GM18907 (cell line): Measurements from ENCODE around the gene PMEPA1.

Experiments
- ATAC-seq: cut with Tn5 transposase; IDR thresholded peaks from one replicate; pipeline ENCODE4 v1.9.1; 2021; ENCODE audit warnings: mild to moderate bottlenecking, moderate library complexity; ENCODE audit not compliant: unreplicated experiment

PMEPA1 gene

DNA sequence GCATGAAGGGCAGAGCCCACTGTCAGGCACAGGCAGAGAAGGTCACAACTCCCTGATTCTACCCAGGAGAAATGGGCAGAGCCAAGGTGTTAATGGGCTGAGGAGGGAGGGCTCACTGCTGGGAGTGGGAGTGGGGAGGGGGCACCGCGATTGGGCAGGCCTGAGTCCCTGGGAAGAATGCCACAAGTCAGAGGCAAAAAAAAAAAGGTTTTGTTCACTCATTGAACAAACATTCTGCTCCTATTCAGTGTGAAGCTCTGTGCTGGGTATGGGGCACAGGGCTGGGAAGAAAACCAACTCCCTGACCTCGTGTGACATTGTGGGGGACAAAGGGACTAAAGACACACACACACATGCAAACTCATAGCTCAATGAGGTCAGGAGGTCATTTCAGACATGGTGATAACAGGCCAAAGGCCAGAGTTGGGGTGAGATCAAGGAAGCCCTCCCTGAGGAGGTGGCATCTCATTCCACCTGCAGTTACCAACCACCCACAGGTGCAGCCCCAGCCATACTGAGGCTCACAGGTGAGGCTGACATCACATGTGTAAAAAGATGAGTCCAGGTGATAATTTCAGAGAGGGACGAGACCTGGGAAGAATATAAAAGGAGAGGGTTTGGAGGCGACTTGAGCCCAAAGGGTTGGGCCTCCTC, 3.2 kb upstream of the PMEPA1 start:
- no peak for ATAC-seq

DNA sequence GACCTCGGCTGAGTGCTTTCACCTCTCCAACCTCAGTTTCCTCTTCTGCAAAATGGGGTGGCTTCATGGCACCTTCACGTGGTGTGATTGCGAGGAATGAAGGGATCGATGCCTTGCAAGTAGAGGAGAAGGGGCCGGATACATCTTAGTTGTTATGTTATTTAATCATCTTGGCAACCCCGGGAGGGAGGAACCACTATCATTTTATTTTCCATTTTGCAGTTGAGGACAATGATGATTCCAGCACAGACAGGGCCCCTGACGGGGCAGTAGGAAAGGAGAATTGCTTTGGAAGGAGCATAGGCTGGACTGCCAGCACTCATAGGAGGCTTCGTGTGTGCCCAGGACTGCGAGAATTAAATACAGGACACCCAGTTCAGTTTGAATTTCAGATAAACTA, 2.5 kb upstream of the PMEPA1 start:
- no peak for ATAC-seq

DNA sequence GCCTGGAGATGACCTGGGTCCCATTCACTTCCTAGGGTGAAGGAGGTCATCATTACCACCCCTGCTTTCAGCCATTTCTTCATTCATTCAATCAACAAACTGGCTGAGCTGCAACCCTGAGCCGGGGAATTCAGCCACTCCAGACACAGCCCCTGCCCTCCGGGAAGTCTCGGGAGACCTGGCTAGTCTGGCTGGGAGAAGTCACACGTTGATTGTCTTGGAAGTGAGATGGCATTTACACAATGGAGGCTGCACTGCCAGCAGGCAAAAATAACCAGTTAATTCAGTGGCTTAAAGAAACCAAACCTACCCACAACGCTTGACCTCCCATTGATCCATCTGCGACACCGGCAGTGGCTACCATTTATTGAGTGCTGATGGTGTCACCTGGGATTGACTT, 2.0 kb upstream of the PMEPA1 start:
- ATAC-seq: no peak

DNA sequence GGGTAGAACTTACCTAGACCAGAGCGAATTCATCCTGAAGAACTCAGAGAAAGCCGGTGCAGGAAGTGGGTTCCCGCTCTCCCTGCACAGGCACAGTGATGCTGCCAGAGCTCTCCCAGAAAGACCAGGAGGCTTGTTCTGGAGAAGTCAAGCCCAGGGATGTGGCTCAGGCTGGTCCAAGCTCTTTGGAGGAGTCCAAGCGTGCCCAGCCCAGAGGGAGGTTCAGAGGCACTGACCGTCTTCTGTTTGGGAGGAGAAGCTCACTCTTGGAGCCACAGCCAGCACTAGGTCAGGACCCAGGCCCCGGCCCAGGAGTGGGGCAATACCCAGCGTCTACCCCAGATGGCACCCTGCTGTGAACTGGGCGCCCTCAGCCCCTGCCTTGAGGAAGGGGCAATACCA, 1.5 kb upstream of the PMEPA1 start:
- no peak for ATAC-seq

DNA sequence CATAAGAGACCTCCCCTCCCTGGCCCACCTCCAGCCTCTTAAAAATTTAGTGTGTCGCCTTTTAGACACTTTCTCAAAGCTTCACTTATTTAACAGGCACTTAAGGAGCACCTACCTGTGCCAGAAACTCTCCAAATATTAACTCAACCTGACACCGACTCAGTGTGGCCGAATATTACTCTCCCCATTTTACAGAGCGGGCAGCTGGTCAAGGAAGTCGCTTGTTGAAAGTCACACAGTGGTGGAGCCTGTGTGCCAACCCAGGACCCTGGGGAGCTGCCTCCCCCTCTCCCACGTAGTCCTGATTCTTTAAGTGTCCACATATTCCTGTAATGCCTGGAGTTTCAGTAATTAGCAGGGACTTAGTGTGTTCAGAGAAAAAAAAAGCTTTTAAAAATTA, 1.0 kb upstream of the PMEPA1 start:
- ATAC-seq: no peak

DNA sequence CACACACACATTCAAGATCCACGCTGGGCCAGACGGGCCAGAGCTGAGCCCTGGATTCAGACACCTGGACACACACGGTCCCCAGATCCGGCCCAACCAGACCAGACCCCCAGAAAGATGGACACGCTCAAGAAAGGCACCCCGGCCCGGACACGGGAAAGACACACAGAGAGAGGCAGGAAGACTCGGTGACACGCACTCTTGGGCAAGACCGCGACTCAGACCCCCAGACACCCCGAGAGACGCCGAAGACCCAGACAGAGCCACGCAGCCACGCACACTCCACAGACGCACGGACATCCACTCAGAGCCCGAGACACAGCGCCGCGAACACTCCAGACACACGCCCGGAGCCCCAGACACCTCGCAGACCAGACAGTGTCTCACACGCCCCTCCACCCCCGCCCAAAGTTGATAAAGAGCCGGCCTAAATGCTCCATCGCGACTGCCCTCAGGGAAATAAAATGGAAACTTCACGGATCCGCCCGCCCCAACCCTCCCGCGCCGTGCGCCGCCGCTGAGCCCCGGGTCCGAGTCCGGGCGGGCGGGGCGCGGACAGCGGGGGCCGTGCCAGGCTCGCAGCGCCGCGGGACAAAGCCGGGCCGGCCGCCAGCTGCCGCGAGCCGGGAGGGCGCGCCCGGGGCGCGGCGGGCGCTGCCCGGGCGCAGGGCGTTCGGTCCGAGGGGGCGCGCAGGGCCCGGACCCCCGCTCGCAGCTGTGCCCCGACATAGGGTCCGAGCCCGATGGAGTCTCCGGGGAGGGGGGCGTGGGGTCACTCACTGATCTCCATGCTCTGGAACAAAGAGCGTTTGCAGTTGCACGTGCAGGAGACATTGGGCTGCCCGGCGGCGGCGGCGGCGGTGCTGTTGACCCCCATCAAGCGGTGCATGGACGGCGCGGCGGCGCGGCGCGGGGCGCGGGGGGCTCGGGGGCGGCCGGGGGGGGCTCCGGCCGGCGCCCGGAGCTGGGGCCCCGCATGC, 831 bp downstream of the PMEPA1 start:
- no peak for ATAC-seq

DNA sequence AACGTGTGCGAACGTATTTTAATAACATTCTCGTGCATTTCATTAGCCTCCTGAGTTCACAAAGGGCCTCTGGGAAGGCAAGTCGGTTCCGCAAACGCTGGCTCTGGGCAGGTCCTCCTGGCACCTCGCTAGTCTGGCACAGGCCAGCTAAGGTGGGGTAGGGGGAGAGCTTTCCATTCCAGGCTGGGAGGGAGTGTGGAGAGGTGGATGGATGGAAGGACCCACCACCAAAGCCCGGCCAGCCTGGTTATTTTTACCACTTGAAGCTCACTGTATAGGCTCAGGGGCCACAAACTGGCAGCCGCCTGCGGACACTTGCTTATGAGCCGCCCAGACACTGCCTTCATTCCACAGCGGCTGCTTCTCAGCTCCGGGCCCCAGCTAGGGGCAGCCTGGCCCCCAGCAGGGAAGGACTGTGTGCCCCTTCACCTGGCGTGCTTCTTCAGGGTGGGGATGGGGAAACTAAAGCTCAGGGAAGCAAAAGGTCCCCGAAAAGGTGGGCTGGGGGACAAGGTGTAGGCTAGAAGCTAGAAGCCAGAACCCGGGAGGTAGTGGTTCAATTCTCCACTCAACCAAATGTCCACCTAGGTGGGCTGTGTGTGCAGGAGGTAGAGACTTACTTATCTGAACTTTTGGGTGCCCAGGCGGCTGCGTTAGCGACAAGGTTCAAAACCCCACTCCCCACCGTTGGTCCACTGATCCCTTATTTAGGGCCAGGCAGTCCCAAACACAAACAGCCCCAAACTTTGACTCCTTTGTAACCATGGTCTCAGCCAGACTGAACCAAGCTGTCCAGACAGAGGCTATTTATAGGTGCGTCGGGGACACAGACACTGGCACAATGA, 1.7 kb downstream of the PMEPA1 start:
- no peak for ATAC-seq

DNA sequence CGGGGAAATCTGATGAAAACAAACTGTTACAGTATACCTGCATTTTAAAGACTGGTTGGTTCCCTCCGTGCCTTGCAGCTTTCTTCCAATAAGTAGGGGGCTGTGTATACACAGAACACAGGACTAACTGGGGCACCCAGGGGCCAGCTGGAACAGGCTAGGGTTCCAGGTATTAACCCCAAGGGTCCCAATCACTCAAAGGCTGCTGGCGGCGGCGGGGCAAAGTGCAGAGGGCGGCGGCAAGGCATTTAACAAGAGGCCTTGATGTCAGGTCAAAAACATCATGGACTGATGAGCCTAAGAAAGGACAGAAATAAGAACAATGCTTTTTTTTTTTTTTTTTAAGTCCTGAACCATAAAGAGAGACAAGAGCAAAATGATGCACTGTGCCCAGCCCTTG, 2.5 kb downstream of the PMEPA1 start:
- no peak for ATAC-seq

DNA sequence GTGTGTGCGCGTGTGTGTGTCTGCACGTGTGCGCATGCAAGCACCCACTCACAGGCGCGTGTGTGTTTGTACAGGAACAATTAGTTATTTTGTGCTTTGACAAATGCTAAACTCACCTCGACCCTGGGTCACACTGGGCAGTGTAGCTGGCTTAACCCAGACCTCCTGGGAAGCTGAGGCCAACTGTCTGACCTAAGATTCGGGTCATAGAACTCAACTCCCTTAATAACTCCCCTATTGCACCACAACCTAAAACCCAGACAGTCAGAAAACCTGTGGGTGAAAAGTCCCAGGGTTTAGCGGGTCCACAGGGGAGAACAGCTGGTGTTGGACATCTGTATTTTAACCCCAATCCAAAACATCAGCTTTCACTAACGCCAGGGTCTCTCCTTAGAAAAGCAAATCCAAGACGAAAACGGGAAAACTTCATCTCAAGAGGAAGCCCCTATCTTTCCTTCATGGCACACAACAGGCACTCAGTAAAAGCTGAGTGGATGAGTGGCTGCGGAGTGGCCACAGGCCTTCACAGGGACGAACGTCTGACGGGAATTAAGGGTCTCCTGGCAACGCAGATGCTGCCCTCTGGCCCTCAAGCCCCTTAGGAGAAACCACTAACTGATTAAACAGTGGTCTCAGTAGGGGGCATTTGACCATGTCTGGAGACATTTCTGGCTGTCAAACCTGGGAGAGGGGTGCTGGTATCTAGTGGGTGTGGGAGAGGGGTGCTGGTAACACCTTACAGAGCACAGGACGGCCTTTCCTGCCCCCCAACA, 4.5 kb downstream of the PMEPA1 start:
- no peak for ATAC-seq

DNA sequence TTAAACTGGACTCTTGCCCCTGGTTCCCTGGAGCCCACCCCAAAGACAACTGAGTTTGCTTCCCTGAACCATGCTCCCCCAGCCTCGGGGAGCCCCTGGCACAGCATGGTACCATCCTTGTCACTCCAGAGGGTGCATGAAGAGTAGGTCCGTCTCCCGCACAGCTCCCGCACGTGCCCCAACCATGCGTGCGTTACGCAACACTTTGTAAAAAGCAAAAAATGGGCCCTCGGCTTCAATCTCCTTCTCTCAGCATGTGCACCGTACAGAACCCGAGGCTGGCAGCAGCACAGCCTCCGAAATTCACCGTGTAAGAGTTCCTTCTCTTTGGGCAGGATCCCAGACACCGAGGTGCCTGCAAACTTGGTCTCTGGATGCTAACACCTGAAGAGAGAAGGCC, 5.6 kb downstream of the PMEPA1 start:
- ATAC-seq: no peak

DNA sequence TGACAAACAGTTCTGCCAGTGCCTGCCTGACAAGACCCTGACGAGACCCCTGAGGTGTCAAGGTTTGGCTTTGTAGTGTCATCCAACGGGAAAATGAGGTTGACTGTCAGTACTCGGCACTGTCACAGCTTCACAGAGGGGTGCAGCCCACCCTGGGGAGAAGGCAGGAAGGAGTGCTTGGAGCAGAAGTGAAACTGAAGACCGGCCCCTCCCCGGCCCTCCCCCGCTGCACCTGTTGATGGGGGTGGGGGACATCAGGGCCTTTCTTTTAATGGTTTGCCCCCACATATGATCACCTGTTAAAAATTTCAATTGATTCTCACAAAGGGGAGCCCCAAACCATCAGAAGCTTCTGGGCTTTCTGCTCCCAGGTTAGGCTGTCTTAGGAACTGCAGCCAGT, 6.8 kb downstream of the PMEPA1 start:
- ATAC-seq: no peak

DNA sequence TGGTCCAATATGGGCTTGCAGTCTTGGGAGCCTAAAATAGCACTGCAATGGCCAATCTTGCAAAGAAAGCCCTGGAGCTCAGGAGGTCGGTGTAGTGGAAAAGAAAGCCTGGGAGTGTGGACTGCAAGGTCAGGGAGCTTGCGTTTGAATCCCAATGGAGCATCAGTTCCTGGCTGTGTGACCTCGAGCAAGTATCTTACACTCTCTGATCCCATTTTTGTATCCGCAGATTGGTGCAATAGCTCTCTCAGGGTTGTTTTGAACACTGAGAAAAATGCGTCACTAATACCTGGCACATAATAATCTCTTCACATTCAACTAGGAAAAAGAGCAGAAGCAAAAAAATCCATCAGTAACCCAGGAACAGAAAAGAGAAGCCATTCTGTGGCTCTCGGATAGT, 7.3 kb downstream of the PMEPA1 start:
- ATAC-seq: no peak

DNA sequence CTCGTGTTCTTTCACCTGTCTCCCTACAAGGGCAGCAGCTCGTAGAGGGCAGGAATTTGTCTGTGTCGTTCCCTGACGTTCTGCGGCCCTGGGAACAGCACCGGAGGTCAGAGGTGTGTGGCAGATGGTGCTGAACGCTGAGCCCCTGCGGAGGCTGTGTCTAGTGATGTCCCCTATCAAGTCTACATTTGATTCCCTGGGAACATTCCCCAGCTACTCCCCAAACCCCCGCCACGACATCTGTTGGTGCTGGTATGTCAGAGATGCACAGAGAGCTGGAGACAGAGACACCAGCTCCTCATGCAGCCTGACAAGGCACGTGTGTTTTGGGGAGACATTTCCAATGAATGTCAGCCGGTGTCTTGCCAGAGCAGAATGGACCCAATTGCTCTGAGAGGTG, 7.7 kb downstream of the PMEPA1 start:
- ATAC-seq: no peak

DNA sequence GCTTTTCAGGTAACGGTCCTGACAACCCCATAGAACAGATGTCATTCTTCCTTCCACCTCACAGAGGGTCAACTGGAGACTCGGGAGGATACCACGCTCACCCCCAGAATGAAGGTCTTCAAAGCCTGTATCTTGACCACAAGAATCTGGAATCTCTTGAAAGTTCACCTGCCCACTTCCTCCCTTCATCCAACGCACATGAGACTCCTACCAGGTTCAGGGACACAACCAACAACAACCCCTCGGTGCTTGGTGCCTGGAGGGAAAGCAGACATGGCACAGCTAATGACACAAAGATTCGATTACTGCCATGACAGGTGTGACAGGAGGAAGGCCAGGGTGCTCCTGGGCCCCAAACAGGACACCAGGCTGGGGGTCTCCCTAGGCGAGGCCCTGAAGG, 8.2 kb downstream of the PMEPA1 start:
- ATAC-seq: no peak

DNA sequence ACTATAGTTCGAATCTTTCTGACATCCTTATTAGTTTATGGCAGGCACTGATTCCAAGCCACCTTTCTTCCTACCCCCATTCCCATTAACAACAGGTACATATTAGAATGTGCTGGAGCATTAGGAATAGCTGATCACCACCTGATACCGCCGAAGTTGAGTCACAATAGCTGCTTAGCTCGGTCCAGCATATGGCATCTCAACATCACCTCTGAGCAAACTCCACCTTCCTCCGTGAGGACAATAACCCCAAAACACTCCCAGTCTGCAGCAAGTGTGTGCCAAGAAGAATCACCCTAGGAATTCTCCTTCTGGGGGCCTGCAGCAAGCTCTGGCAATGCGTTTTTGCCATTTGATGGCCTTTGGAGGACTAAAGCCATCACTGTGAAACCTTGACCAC, 8.7 kb downstream of the PMEPA1 start:
- no peak for ATAC-seq

DNA sequence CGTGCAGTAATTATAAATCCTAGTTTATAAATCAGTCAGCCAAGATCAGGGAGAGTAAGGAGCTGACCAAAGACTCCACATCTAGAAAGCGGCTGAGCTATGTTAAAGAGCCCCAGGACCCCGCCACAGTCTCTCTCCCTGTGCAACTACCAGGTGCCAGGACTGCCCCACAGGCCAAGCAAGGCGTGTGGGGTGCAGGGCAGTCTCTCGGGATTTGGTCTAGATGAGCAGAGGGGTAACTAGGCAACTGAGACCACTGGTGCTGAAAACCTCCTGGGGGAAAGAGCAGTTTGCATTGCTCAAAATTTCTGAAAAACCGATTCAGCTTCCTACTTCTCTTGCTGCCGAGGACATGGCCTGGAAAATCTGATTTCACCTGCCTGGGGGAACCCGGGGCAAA, 10.4 kb downstream of the PMEPA1 start:
- ATAC-seq: no peak

DNA sequence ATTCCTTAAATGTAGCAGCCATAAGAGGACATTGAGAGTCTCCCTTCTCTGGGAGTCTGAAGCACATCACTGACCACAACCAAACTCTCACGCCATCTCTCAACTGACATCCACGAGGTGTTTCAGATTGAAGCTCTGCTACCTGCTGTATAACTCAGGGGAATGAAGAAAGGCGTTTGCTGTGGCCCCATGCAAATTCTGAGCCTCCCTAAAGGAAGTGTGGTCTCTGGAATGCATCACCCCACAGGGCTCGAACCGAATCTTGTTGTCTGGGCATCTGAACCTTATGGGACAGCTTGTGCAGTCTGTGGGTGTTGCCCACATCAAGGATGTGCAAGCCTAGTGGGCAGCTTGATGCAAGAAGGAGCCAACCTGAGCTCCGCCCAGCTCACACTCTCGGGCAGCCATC, 10.9 kb downstream of the PMEPA1 start:
- no peak for ATAC-seq

DNA sequence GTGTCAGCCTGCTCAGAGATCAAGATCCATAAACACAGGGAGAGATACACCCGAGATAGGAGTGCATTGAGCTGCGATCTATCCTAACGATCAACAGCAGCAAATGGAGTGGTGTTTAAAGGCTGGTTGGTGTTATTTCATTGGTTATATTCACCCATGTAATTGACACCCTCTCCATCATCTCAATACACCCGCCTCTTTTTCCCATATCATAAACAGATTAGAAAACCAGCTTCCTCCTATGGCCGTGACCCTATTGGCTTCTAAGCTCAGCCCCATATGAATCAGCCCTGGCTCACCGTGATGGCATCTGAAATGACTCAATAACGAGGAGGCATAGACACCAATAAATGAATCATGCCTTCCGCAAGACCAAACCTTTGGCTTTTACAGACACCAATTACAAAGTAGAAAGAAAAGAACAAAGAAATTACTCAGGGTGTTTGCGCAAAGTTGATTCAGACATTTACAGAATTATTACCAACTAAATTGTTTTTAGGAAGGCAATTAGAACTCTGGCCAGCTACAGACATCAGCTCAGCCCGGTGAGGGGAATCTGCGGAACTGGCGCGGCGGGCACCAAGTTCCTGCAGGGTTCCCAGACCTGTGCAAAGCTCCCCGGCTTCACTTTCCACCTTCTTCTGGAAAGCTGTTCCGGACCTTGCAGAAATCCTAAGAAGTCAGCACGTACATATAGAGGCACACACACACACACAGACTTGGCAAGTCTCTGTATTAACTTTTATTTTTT, 11.5 kb downstream of the PMEPA1 start:
- ATAC-seq: no peak

DNA sequence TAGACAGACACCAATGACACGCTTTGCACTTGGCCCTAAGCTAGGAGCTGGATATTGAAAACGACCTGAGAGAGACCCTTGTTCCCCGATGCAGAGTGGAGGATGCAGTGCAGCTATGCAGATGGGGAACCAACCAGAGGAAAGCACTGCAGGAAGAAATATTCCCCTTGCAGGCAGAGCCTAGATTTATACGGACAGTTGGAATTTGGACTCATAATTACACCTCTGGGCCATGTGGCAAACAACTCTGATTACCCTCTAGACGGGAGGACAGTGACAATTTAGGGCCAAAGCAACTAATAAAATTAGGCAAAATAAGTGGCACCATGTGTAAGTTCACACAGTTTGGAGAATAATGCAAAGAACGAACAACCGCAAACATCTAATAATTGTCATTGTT, 12.3 kb downstream of the PMEPA1 start:
- ATAC-seq: no peak

DNA sequence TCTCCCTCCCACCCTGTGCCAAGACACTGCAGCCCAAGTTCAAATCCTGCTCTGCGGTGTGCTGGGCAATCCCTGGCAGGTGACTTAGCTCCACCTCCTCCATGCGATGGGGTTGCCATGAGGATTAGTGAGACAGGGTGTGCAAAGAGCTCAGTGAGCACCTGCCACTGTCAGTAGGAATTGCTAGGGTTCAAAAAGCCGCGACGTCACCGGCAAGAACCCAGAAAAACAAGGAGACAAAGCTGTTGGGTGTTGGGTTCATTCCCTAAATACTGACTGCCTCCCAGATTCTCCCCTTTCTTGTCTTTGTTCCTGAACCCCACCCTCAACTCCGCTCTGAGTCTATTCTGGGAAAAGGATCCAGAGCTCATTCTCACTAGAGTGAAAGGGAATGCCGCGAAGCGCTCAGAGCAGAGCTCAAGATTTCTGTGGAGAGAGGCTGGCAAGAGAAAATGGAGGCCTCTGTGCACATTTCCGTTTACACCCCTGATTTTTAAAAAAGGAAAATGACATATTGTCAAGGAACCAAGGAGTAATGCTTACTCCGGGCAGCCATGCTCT, 13.3 kb downstream of the PMEPA1 start:
- no peak for ATAC-seq
